HEK293T (cell line): ENCODE measurements around the gene RPP14.

Experiments used
- CTCF ChIA-PET: fragments of 350-600 bp; formaldehyde crosslinking; extraction: SDS; loops from one replicate; lab custom pipeline; 2021; ENCODE audit warnings: antibody characterized with exemption, inconsistent platforms; lab: Yijun Ruan, JAX
- POLR2A ChIA-PET: fragments of 350-600 bp; formaldehyde crosslinking; extraction: SDS; loops from one replicate; lab custom pipeline; 2020; ENCODE audit warnings: antibody characterized with exemption, inconsistent platforms; lab: Yijun Ruan, JAX
- DNase-seq: peaks from one replicate; pipeline ENCODE4 v3.0.0; 2012; ENCODE audit warnings: mixed read lengths; ENCODE audit errors: extremely low spot score
- ARNT ChIP-seq: fragments of 450-650 bp; IDR thresholded peaks from 2 replicates; pipeline ENCODE4 v1.6.1; 2017; ENCODE audit warnings: mild to moderate bottlenecking
- BHLHE40 ChIP-seq: fragments of 450-650 bp; IDR thresholded peaks from 2 replicates; pipeline ENCODE4 v1.6.1; 2016; ENCODE audit warnings: mild to moderate bottlenecking, moderate library complexity, borderline replicate concordance
- CTBP1 ChIP-seq: fragments of 450-650 bp; IDR thresholded peaks from 2 replicates; pipeline ENCODE4 v1.6.1; 2016; ENCODE audit warnings: borderline replicate concordance
- ELF4 ChIP-seq: fragments of 450-650 bp; IDR thresholded peaks from 2 replicates; pipeline ENCODE4 v1.6.1; 2017; ENCODE audit warnings: antibody characterized with exemption
- FOXA1 ChIP-seq: fragments of 450-650 bp; IDR thresholded peaks from 2 replicates; pipeline ENCODE4 v1.6.1; 2016; ENCODE audit warnings: mild to moderate bottlenecking
- FOXK2 ChIP-seq: fragments of 450-650 bp; IDR thresholded peaks from 2 replicates; pipeline ENCODE4 v1.6.1; 2016; ENCODE audit warnings: mild to moderate bottlenecking
- FOXM1 ChIP-seq: fragments of 450-650 bp; IDR thresholded peaks from 2 replicates; pipeline ENCODE4 v1.6.1; 2017; ENCODE audit warnings: mild to moderate bottlenecking, borderline replicate concordance
- HDGF ChIP-seq: fragments of 450-650 bp; IDR thresholded peaks from 2 replicates; pipeline ENCODE4 v1.6.1; 2017; ENCODE audit warnings: antibody characterized with exemption, borderline replicate concordance
- L3MBTL2 ChIP-seq: fragments of 450-650 bp; conservative IDR thresholded peaks from 2 replicates; pipeline ENCODE4 v1.6.1; 2016; ENCODE audit warnings: mild to moderate bottlenecking
- LEF1 ChIP-seq: fragments of 450-650 bp; IDR thresholded peaks from 2 replicates; pipeline ENCODE4 v1.6.1; 2017; ENCODE audit warnings: mild to moderate bottlenecking, borderline replicate concordance
- NFRKB ChIP-seq: fragments of 450-650 bp; IDR thresholded peaks from 2 replicates; pipeline ENCODE4 v1.6.1; 2016; ENCODE audit warnings: mild to moderate bottlenecking, moderate library complexity
- SP1 ChIP-seq: fragments of 450-650 bp; IDR thresholded peaks from 2 replicates; pipeline ENCODE4 v1.6.1; 2017
- SUZ12 ChIP-seq: fragments of 450-650 bp; IDR thresholded peaks from 2 replicates; pipeline ENCODE4 v1.6.1; 2016; ENCODE audit warnings: mild to moderate bottlenecking
- TARDBP ChIP-seq: fragments of 450-650 bp; IDR thresholded peaks from 2 replicates; pipeline ENCODE4 v1.6.1; 2016
- ZNF384 ChIP-seq: fragments of 450-650 bp; IDR thresholded peaks from 2 replicates; pipeline ENCODE4 v1.6.1; 2016
- TF ChIP-seq, protein P1 (sequence below): fragments of 450-650 bp; IDR thresholded peaks from 2 replicates; pipeline ENCODE4 v1.6.1; 2016

Gene RPP14

GRCh38 chr3:58317811-58318210 lies 11.8 kb downstream of the RPP14 start:
- DNase-seq = no peak
- CTCF ChIA-PET = interaction anchor here (0.6 to 2.3 kb wide), 2 partner anchors 97 to 298 kb away, joined by 6 to 10 read pairs; no protein-coding TSS in a partner anchor
- POLR2A ChIA-PET = interaction anchor here (0.9 to 3.5 kb wide), 2 partner anchors 11 to 17 kb away, joined by 5 to 18 read pairs; partner anchors contain the start of genes HTD2 and RPP14
- TF ChIP-seq NFRKB = no peak
- no peak for TF ChIP-seq SP1
- TF ChIP-seq BHLHE40 = no peak
- TF ChIP-seq, protein P1, sequence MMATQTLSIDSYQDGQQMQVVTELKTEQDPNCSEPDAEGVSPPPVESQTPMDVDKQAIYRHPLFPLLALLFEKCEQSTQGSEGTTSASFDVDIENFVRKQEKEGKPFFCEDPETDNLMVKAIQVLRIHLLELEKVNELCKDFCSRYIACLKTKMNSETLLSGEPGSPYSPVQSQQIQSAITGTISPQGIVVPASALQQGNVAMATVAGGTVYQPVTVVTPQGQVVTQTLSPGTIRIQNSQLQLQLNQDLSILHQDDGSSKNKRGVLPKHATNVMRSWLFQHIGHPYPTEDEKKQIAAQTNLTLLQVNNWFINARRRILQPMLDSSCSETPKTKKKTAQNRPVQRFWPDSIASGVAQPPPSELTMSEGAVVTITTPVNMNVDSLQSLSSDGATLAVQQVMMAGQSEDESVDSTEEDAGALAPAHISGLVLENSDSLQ = no peak
- no peak for TF ChIP-seq TARDBP

DNA sequence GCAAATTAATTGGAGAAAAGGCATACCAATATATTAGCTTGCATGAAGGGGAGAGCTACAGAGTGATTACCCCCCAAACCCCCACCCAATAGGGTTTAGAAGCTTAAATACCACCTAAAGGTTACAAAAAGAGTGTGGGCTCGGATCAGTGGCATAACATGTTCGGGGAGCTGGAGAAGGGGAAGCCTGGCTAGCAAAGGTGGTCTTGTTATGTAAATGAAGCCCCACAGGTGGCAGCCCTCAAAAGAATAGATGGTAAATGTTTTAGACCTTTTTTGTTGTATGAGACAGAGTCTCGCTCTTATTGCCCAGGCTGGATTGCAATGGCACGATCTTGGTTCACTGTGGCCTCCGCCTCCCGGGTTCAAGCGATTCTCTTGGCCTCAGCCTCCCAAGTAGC lies 15.7 kb downstream of the RPP14 start:
- no peak for DNase-seq
- ChIA-PET CTCF (interaction anchor here (0.6 to 1.1 kb wide), 2 partner anchors 101 to 134 kb away, joined by 3 to 4 read pairs; no protein-coding TSS in a partner anchor), POLR2A (no interaction called here)
- TF ChIP-seq ZNF384 = no peak

GRCh38 chr3:58322793-58323192 lies 16.7 kb downstream of the RPP14 start:
- TF ChIP-seq ZNF384 (no peak), CTBP1 (no peak)
- ChIA-PET CTCF (interaction anchor here (1.1 kb wide), 1 partner anchor 100 kb away, joined by 4 read pairs; no protein-coding TSS in a partner anchor), POLR2A (no interaction called here)
- no peak for DNase-seq

DNA sequence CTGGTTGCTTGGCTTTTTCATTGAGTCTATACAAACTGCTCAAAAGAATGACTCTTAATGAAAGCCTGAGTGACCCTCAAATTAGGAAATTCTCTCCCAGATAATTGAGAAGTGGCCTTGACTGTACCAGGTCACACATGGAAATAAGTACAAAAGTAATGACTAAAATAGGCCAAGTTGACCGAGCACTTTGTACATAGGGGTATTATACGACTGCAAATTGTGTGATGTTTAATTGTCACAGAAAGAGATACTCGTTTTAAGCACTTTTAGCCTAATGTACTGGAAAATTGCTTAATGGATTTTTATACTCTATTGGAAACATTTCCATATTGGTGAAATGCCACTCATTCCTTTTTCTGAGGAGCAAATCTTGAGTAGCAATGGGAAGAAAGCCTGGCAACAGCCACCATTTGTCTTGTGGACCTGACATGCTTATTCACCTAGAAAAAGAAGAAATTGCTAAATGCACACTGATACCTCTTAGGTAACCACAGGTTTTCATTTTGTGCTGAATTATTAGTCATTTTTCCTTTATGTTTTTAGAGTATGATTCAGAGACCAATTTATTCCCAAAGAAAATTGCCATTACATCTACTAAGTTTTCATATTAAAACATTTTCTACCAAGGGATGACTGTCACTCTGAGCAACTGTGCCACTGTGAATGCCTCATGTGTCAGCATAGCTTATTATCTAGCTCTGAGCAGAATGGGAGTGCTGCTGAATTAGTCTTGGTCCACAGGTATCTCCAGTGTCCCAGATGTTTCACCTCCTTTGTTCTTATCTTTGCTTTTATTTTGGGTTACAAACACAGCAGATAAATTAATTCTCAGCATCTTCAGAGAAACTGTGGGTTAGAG lies 17.7 kb downstream of the RPP14 start:
- POLR2A ChIA-PET = no interaction called here
- CTCF ChIA-PET = interaction anchor here (0.6 kb wide), 1 partner anchor 16 kb away, joined by 3 read pairs; no protein-coding TSS in a partner anchor

GRCh38 chr3:58324391-58325390 lies 18.6 kb downstream of the RPP14 start:
- ChIA-PET POLR2A (interaction anchor here (0.6 to 1.0 kb wide), 2 partner anchors 9 to 10 kb away, joined by 3 to 4 read pairs; no protein-coding TSS in a partner anchor), CTCF (no interaction called here)
- TF ChIP-seq L3MBTL2 (no peak), SUZ12 (no peak), TARDBP (no peak), SP1 (no peak)
- DNase-seq = no peak

More for the DNA sequence above, 17.7 kb downstream of the RPP14 start:
- DNase-seq = no peak
- TF ChIP-seq ELF4 (no peak), NFRKB (no peak), FOXA1 (no peak), SP1 (no peak), LEF1 (no peak), L3MBTL2 (no peak), FOXK2 (no peak), ARNT (no peak), BHLHE40 (no peak), SUZ12 (no peak), CTBP1 (no peak)

DNA sequence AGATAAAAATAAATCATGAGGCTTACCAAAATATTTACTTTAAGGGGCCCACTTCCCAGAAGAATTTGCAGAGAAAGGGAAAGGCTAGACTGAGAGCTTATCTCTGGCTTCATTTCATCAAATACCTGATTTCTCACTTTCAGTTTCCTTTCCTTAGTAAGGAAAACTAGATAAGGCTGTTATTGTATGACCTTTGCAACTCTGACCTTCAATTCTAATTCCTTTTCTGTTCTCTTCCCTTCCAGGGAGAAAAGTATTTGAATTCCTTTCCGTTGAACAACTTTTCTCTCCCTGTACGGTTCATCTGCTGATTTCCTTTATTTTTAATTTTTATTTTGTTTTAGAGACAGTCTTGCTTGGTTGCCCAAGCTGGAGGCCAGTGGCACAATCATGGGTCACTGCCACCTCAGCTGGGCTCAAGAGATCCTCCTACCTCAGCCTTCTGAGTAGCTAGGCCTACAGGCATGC lies 19.5 kb downstream of the RPP14 start:
- ChIA-PET CTCF (interaction anchor here (0.7 kb wide), 1 partner anchor 73 kb away, joined by 3 read pairs; no protein-coding TSS in a partner anchor), POLR2A (interaction anchor here (1.0 kb wide), 1 partner anchor 8 kb away, joined by 4 read pairs; no protein-coding TSS in a partner anchor)
- no peak for DNase-seq
- no peak for TF ChIP-seq NFRKB
- TF ChIP-seq ELF4 = no peak
- TF ChIP-seq SP1 = no peak
- TF ChIP-seq L3MBTL2 = no peak

- CTCF ChIA-PET = interaction anchor here (0.5 to 0.7 kb wide), 2 partner anchors 10 to 72 kb away, joined by 3 read pairs; no protein-coding TSS in a partner anchor
- no peak for DNase-seq
- TF ChIP-seq LEF1 (no peak), SUZ12 (no peak), BHLHE40 (no peak), L3MBTL2 (no peak), CTBP1 (no peak), FOXM1 (no peak), ZNF384 (no peak), FOXA1 (no peak), HDGF (no peak), ARNT (no peak)
- TF ChIP-seq, protein P1 = no peak
- POLR2A ChIA-PET = no interaction called here
Measured at GRCh38 chr3:58326267-58326900, 20.3 kb downstream of the RPP14 start.
